ENCODE results near the gene RPL22L1. TPM values are rescaled to one million over a fixed set of nuclear protein-coding genes. Genes with fewer than 3 reads are reported as not detected.

RPL22L1 gene
- total and polyA plus RNA-seq, 12 donors = 22.1 to 143 (median 58.4) TPM

GRCh38 chr3:170844377-170844776 lies 25.6 kb downstream of the RPL22L1 start:
- TF ChIP-seq, protein P1, sequence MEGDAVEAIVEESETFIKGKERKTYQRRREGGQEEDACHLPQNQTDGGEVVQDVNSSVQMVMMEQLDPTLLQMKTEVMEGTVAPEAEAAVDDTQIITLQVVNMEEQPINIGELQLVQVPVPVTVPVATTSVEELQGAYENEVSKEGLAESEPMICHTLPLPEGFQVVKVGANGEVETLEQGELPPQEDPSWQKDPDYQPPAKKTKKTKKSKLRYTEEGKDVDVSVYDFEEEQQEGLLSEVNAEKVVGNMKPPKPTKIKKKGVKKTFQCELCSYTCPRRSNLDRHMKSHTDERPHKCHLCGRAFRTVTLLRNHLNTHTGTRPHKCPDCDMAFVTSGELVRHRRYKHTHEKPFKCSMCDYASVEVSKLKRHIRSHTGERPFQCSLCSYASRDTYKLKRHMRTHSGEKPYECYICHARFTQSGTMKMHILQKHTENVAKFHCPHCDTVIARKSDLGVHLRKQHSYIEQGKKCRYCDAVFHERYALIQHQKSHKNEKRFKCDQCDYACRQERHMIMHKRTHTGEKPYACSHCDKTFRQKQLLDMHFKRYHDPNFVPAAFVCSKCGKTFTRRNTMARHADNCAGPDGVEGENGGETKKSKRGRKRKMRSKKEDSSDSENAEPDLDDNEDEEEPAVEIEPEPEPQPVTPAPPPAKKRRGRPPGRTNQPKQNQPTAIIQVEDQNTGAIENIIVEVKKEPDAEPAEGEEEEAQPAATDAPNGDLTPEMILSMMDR (IDR thresholded peaks at IDR 0.05) = no peak
- no peak for TF ChIP-seq POLR2A (IDR thresholded peaks at IDR 0.05)
- no peak overlapping the region for H3K27ac ChIP-seq
- no peaks in the 10 kb centered on the region for H3K4me1 ChIP-seq (replicated peaks in 1 of 2)
- H3K36me3 ChIP-seq (replicated peaks in 1 of 2) = no peaks in the 10 kb centered on the region
- H3K4me3 ChIP-seq = no peak overlapping the region
- intact Hi-C loops (cut with DNase I) = no loop called here
- no peaks in the 10 kb centered on the region for H3K9me3 ChIP-seq (replicated peaks in 1 of 3)
- no peaks in the 10 kb centered on the region for H3K27me3 ChIP-seq
- DNase-seq = no peak

DNA sequence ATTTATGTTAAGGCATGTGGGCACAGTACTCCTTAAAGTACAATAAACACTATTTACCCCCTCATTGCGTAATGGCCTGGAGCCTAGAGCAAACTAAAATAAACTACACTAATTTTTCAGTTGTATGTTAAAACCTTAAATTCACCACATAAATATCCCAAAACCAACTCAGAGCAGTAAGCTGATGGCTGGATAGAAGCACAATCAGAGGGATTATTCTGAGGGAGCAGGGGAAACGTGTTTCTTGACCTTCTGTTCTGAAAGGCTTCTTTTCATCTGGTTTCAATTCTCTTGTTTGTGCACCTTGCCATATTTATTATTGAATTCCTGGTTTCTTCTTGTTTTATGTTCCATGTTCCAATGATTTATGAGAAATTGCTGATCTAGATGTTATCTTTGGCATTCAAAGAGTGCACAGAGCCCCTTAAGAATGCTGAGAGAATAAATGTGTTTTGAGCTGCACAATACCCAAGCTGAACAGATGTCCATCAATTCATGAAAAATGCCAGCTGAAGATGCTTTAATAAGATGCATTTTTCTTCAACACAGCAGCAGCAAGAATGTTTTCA lies 29.6 kb downstream of the RPL22L1 start:
- no peak overlapping the region for H3K27ac ChIP-seq
- no peaks in the 10 kb centered on the region for H3K4me1 ChIP-seq (replicated peaks in 1 of 2)
- peaks cover 4% of the 10 kb centered on the region for H3K27me3 ChIP-seq
- no peaks in the 10 kb centered on the region for H3K9me3 ChIP-seq (replicated peaks in 1 of 3)
- H3K4me3 ChIP-seq = no peak overlapping the region
- intact Hi-C loops (cut with DNase I) = no loop called here
- no peak for DNase-seq
- TF ChIP-seq, protein P1 (IDR thresholded peaks at IDR 0.05) = no peak
- no peak for TF ChIP-seq POLR2A (IDR thresholded peaks at IDR 0.05)
- H3K36me3 ChIP-seq (replicated peaks in 1 of 2) = no peaks in the 10 kb centered on the region
- 54 to 73% (median 63%) methylated on average over 2 of the region's 2 CpGs for WGBS, 4 donors

DNA sequence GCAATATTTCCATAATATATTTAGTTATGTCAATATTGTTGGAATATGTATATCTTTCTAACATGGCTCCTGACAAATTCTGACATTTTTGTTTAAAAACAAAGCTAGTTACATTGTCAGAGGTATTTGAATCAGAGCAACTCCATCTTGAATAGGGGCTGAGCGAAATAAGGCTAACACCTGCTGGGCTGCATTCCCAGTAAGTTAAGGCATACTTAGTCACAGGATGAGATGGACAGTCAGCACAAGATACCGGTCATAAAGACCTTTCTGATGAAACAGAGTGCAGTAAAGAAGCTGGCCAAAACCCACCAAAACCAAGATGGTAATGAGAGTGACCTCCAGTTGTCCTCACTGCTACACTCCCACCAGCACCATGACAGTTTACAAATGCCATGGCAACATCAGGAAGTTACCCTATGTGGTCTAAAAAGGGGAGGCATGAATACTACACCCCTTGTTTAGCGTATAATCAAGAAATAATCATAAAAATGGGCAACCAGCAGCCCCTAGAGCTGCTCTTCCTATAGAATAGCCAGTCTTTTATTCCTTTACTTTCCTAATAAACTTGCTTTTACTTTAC lies 30.4 kb downstream of the RPL22L1 start:
- 74 to 84% (median 78%) methylated on average over 3 of the region's 3 CpGs for WGBS, 4 donors
- Histone ChIP-seq H3K9me3 (replicated peaks in 1 of 3) (no peaks in the 10 kb centered on the region), H3K27ac (no peak overlapping the region), H3K36me3 (replicated peaks in 1 of 2) (no peaks in the 10 kb centered on the region), H3K4me3 (no peak overlapping the region), H3K4me1 (replicated peaks in 1 of 2) (no peaks in the 10 kb centered on the region), H3K27me3 (peaks cover 4% of the 10 kb centered on the region)
- intact Hi-C loops (cut with DNase I) = no loop called here
- no peak for DNase-seq
- TF ChIP-seq, protein P1 (IDR thresholded peaks at IDR 0.05) = no peak
- TF ChIP-seq POLR2A (IDR thresholded peaks at IDR 0.05) = no peak

- intact Hi-C loops (cut with DNase I) = no loop called here
- no peak for TF ChIP-seq POLR2A (IDR thresholded peaks at IDR 0.05)
- TF ChIP-seq, protein P1 (IDR thresholded peaks at IDR 0.05) = no peak
- no peak overlapping the region for H3K4me3 ChIP-seq
- no peak overlapping the region for H3K27ac ChIP-seq
- H3K36me3 ChIP-seq (replicated peaks in 1 of 2) = no peaks in the 10 kb centered on the region
- H3K9me3 ChIP-seq (replicated peaks in 1 of 3) = no peaks in the 10 kb centered on the region
- no peaks in the 10 kb centered on the region for H3K4me1 ChIP-seq (replicated peaks in 1 of 2)
- no peak for DNase-seq
- peaks cover 6% of the 10 kb centered on the region for H3K27me3 ChIP-seq
- 80 to 88% (median 83%) methylated on average over 4 of the region's 4 CpGs for WGBS, 4 donors
These were observed 33.5 kb downstream of the RPL22L1 start for GRCh38 chr3:170836491-170836890.

Data from adrenal gland (tissue), 12 donors.